DMS 273 (cell line): ENCODE data around the gene RENBP.
A peak's percentile ranks its signal among the peaks of the same experiment; 100 is the strongest.

ENCODE experiments used
- DNase-seq: peaks from one replicate; lab custom pipeline; 2025; ENCODE audit not compliant: unreplicated experiment; lab: John Stamatoyannopoulos, UW

The RENBP gene

DNA sequence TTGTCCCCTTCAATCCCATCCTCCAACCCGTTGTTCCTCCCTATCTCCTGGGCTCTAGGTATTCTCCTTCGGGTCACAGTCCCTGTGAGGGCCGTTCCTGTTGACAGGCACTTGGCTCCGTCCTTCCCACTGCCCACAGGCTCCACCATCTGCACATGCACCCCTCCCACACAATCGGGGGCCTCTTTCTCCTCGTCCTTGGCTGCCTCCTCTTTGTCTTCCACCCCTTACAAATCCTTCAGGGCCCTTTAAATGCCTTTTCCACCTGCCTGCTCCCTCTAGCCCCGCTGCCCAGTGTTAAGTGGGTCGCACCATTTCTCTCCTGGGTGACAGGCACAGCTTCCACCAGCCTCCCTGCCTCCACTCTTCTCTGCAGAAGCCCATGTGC, 42.7 kb downstream of the RENBP start:
- DNase-seq, result peak; percentile 68

DNA sequence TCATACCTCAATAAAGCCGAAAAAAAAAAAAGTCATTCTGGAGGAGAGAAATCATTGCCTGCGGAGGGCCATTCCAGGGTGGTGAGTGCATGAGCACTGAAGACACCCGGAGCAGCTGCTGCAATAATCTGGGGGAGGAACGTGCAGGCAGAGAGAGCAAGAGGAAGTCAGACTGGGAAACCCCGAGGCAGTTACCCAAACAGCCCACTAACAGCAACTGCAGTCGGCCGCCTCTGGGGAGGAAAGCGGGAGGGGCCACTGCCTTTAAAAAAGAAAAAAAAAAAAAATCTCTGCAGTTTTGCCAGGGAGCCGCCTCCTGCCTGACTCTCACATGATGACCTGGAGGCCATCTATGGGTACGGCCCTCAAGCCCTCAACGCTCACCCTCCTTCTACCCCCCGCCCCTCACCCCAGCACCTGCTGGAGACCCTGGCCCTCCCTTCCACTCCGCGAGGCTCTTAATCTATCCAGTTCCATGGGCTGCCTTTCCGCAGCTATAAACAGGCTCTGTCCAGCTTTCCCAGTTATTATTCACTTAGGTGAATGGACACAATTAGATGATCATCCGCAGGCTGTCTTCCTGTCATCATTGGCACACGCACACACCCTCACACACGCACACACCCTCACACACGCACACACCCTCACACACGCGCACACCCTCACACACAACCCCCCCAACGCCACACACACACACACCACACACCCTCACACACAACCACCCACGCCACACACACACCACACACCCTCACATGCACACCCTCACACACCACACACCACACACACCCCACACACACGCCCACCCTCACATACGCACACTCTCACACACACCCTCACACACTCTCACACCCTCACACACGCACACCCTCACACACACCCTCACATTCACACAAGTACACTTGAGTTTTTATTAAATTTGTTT, 43.4 kb downstream of the RENBP start:
- peak; percentile 97 for DNase-seq

DNA sequence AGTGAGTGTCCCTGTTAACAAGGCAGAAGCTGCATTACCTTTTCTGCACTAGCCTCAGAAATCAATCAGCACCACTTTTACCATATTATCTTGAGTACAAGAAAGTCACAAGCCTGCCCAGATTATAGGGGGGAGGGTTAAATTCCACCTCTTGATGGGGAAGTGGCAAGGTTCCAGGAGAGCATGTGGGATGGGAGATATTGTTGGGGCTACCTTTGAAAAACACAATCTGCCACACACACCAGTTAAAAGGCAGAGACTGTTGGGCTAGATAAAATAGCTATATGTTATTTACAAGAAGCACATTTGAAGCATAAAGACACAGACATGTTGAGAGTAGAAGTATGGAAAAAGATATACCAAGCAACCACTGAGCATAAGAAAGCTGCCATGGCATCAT, 46.5 kb downstream of the RENBP start:
- DNase-seq, result peak; percentile 95

DNA sequence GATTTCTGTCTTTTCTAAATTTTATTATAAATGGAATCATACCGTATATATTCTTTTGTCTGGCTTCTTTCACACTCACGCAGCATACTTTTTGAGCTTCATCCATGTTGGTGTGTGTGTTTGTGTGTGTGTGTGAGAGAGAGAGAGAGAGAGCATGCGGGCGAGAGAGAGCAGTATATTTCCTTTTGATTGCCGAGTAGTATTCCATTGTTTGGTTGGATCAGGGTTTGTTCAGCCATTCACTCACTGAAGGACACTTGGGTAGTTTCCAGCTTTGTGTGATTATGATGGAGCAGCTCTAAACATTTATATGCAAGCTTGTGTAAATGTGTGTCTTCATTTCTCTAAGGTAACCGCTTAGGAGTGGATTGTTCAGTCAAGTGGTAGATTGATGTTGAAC, 55.3 kb downstream of the RENBP start:
- no peak for DNase-seq

DNA sequence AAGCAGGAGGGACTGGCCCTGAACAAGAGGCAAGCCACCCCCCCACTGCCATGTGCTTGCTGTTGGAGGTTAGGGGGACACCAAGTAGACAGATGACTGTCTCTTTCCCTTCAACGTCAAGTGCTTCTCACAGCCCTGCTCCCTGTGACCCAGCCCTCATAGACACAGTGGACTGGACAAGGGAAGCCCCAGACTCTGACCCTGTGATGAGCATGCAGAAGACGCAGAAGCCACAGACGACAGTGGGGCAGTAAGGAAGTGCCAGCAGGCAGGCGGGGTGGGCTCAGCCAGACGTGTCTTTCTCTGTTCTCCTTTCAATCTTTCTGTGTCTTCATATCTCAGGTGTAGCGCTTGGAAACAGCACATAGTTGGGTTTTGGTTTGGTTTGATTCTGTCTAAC, 56.1 kb downstream of the RENBP start:
- DNase-seq, result no peak

DNA sequence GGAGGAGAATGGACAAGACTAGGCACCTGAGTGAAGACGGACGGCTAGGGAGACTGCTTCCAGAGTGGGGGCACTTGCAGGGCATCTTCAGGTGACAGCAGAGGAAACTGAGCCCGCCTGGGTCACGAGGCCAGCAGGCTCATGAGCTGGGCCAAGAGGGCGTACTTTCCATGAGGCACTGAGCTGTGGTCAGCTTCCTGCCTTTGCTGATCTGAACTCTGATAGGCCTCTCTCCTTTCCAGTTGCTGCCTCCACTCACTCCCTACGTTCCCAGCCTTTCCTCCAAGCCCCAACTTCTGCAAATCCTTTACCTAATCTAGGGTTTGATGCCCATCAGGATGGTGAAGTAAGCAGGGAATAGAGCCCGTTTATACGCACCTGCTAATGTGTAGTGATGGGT, 57.1 kb downstream of the RENBP start:
- DNase-seq, result no peak

DNA sequence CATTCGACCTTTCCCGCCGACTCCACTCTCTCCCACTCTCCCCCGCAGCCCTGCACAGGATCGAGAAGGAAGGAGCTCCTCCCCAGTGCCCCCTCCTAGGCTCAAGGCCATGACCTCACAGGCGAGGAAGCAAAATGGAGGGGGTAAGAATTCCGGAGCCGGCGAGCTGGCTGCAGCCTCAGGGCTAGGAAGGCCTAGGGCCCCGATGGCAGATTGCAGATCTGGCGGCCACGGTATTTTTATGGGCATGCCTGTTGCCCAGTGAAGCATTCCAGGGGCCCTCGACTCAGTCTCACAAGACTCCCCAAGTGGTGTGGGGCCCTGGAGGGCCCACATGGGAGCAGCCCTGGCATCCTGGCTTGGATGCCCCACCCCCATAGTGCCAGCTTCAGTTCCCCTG, 57.5 kb downstream of the RENBP start:
- peak; percentile 78 for DNase-seq

DNA sequence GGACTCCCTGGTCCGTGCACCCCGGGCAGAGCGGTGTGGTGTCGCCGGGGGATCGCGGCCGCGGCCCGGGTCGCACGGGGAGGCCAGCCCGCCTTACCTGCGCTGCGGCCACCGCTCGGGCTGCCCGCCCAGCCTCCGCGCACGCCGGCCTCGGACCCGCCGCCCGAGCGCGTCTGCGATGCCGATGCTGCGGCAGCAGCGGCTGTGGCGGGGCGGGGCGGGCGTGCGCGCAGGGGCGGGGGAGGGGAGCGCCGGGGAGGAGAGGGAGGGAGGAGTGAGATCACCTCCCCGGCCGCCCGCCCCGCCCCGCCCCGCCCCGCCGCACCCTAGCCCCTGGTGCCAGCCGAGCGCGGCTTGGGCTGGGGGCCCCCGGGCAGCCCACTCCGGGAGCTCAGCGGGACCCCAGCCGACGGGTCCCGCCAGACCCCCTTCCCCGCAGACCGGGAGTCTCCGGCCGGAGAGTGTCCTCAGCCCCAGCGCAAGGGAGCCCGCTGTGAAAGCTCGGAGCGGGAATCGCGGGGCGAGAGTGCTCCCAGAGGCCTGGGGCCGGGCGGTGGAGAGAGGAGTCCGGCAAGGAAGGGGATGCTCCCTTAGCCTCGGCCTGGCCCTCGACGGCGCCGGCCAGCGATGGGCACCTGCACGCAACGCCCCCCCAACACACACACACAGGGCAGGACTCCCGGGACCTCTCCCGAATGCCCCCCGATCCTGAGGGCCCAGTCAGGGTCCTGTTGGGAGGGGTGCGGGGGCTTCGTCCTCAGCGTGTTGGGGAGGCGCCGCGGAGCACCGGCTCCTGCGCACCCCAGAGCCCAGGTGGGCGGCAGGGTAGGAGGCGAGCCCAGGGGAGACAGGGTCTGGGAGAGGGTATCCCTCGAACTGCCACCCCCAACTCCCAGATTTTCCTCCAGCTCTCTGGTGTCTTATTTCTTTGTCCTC, 58.2 kb downstream of the RENBP start, which contains the start of gene L1CAM:
Gene L1CAM, minus strand, starts transcription at position 206 of the 936 bp plus-strand sequence. CDS start 10,337 bp downstream, outside the sequence.
- peak; percentile 69 for DNase-seq
